GM08714 (cell line): Measurements from ENCODE around the gene RAB3B.
"Not testable (repeated sequence)": the region's sequence is repeated elsewhere in the genome, so short reads cannot be mapped to it uniquely, and the experiment has no call there.

Experiments used
- H3K4me3 ChIP-seq: fragments of 200-500 bp; sonication (Bioruptor generic); 2 replicates; pipeline ENCODE4 v1.5.1; 2014; ENCODE audit warnings: mild to moderate bottlenecking, low read length, inconsistent platforms
- ZNF274 ChIP-seq: IDR thresholded peaks from 2 replicates; pipeline ENCODE4 v1.6.1; 2012; ENCODE audit warnings: mild to moderate bottlenecking, low read depth, low read length

The RAB3B gene

GRCh38 chr1:51968632-51969031, 21.9 kb downstream of the RAB3B start:
- no peak for TF ChIP-seq ZNF274

GRCh38 chr1:51967213-51967791, 23.2 kb downstream of the RAB3B start:
- not testable (repeated sequence) for H3K4me3 ChIP-seq

More at GRCh38 chr1:51968632-51969031, 21.9 kb downstream of the RAB3B start:
- H3K4me3 ChIP-seq, result no peak overlapping the region

- H3K4me3 ChIP-seq, result no peak overlapping the region
- no peak for TF ChIP-seq ZNF274
Observed at GRCh38 chr1:51966559-51966958, 23.9 kb downstream of the RAB3B start.

- TF ChIP-seq ZNF274, result no peak
- no peak overlapping the region for H3K4me3 ChIP-seq
Observed at GRCh38 chr1:51964309-51964696, 26.2 kb downstream of the RAB3B start.

GRCh38 chr1:51963592-51964308, 26.8 kb downstream of the RAB3B start:
- TF ChIP-seq ZNF274, result no peak
- H3K4me3 ChIP-seq, result no peak overlapping the region

- TF ChIP-seq ZNF274, result no peak
- no peak overlapping the region for H3K4me3 ChIP-seq
Observed at GRCh38 chr1:51962486-51963356, 27.8 kb downstream of the RAB3B start.

- TF ChIP-seq ZNF274, result no peak
- no peak overlapping the region for H3K4me3 ChIP-seq
Observed at GRCh38 chr1:51961954-51962353, 28.5 kb downstream of the RAB3B start.

- no peak for TF ChIP-seq ZNF274
- no peak overlapping the region for H3K4me3 ChIP-seq
Observed at GRCh38 chr1:51961231-51961630, 29.3 kb downstream of the RAB3B start.

- H3K4me3 ChIP-seq, result no peak overlapping the region
- no peak for TF ChIP-seq ZNF274
Observed at GRCh38 chr1:51960262-51960661, 30.2 kb downstream of the RAB3B start.

GRCh38 chr1:51958824-51959223, 31.7 kb downstream of the RAB3B start:
- no peak overlapping the region for H3K4me3 ChIP-seq
- TF ChIP-seq ZNF274, result no peak

GRCh38 chr1:51957618-51958017, 32.9 kb downstream of the RAB3B start:
- TF ChIP-seq ZNF274, result no peak
- H3K4me3 ChIP-seq, result no peak overlapping the region

GRCh38 chr1:51956528-51957509, 33.7 kb downstream of the RAB3B start:
- no peak for TF ChIP-seq ZNF274
- H3K4me3 ChIP-seq, result no peak overlapping the region

- TF ChIP-seq ZNF274, result no peak
- no peak overlapping the region for H3K4me3 ChIP-seq
Observed at GRCh38 chr1:51955797-51956527, 34.5 kb downstream of the RAB3B start.
